SK-N-DZ (cell line): ENCODE measurements around the gene PSORS1C2.
"Not testable (repeated sequence)": the region's sequence is repeated elsewhere in the genome, so short reads cannot be mapped to it uniquely, and the experiment has no call there.

Experiments used
- DNase-seq: peaks from one replicate; pipeline ENCODE4 v3.0.0-alpha.2; 2015; ENCODE audit warnings: low spot score

Gene PSORS1C2

GRCh38 chr6:31165986-31166385 is 27.1 kb upstream of the PSORS1C2 start:
- DNase-seq = no peak

- DNase-seq = not testable (repeated sequence)
These were observed 26.4 kb upstream of the PSORS1C2 start for GRCh38 chr6:31165064-31165832.

GRCh38 chr6:31164475-31165063 is 25.7 kb upstream of the PSORS1C2 start:
- DNase-seq = not testable (repeated sequence)

GRCh38 chr6:31163922-31164321 is 25.1 kb upstream of the PSORS1C2 start:
- DNase-seq = no peak

- no peak for DNase-seq
These were observed 23.7 kb upstream of the PSORS1C2 start for GRCh38 chr6:31162463-31163165.

- no peak for DNase-seq
These were observed 22.6 kb upstream of the PSORS1C2 start for GRCh38 chr6:31161216-31162126.

- no peak for DNase-seq
These were observed 20.3 kb upstream of the PSORS1C2 start for GRCh38 chr6:31158863-31159855.

- peak; percentile 99 for DNase-seq
These were observed 19.4 kb upstream of the PSORS1C2 start, which contains the start of gene TCF19 for GRCh38 chr6:31158140-31158862. TSS of gene TCF19 (plus strand) at chr6:31158589. CDS start at chr6:31159470, 881 bp downstream.

- DNase-seq = no peak
These were observed 18.8 kb upstream of the PSORS1C2 start, which contains the start of gene CCHCR1 for GRCh38 chr6:31157513-31158139. TSS of gene CCHCR1 (minus strand) at chr6:31157802. CDS start at chr6:31157600, 202 bp downstream.

GRCh38 chr6:31156641-31157040 is 17.8 kb upstream of the PSORS1C2 start:
- DNase-seq = no peak

GRCh38 chr6:31154436-31154835 is 15.6 kb upstream of the PSORS1C2 start:
- DNase-seq = no peak

GRCh38 chr6:31152781-31153180 is 13.9 kb upstream of the PSORS1C2 start:
- DNase-seq = no peak

GRCh38 chr6:31149827-31150447 is 11.1 kb upstream of the PSORS1C2 start:
- no peak for DNase-seq

GRCh38 chr6:31145386-31145785 is 6.5 kb upstream of the PSORS1C2 start:
- DNase-seq = no peak

GRCh38 chr6:31144970-31145340 is 6.1 kb upstream of the PSORS1C2 start:
- no peak for DNase-seq

GRCh38 chr6:31144296-31144969 is 5.6 kb upstream of the PSORS1C2 start:
- no peak for DNase-seq

GRCh38 chr6:31143148-31143547 is 4.3 kb upstream of the PSORS1C2 start:
- no peak for DNase-seq

- DNase-seq = no peak
These were observed 3.5 kb upstream of the PSORS1C2 start for GRCh38 chr6:31142361-31142761.
